GM18861 (cell line): ENCODE data around the gene PLK3.
"Not testable (repeated sequence)": the region's sequence is repeated elsewhere in the genome, so short reads cannot be mapped to it uniquely, and the experiment has no call there.

Experiments
- ATAC-seq: cut with Tn5 transposase; IDR thresholded peaks from one replicate; pipeline ENCODE4 v1.9.1; 2021; ENCODE audit not compliant: unreplicated experiment

Gene PLK3

DNA sequence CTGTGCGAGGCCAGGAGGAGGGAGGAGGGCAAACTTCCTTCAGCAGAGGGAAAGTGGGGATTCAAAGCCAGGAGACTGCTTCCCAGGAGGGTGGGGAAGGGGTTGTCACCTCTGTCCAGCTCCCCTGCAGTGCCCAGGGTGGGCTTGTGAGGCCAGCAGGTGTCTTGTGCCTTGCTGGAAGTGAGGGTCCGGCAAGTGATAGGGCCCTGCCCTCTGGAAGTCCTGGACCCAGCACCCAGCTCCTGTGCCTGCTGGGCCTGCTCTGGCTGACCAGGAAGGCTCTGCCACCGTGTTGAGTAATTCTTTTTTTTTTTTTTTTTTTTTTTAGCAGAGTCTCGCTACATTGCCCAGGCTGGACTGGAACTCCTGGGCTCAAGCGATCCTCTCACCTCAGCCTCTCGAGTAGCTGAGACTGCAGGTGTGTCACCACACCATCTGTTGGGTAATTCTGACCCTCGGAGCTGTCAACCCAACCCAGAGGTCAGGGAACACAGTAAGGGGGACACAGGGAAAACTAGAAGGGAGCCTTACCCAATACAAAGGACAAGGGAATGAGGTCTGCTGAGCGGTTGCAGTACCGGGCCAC lies 13.2 kb upstream of the PLK3 start:
- ATAC-seq, result no peak

DNA sequence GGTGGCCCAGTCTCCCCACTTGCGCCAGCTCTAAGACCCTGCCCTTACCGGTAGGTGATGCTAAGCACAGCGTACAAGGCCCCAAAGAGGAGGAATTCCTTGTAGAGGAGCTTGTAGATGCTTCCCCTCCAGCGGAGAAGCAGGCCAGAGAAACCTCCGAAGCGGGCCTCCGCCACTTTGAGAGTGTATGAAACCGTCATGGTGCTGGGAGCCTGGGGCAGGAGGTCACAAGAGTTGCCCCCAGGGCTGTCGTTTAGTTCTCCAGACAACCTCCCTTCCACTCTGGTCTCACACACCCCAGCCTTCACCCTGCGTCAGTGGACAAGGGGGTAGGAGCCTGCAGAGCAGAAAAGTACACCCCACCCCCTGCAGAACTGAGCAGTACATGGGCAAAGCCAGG lies 12.7 kb upstream of the PLK3 start:
- ATAC-seq, result no peak

DNA sequence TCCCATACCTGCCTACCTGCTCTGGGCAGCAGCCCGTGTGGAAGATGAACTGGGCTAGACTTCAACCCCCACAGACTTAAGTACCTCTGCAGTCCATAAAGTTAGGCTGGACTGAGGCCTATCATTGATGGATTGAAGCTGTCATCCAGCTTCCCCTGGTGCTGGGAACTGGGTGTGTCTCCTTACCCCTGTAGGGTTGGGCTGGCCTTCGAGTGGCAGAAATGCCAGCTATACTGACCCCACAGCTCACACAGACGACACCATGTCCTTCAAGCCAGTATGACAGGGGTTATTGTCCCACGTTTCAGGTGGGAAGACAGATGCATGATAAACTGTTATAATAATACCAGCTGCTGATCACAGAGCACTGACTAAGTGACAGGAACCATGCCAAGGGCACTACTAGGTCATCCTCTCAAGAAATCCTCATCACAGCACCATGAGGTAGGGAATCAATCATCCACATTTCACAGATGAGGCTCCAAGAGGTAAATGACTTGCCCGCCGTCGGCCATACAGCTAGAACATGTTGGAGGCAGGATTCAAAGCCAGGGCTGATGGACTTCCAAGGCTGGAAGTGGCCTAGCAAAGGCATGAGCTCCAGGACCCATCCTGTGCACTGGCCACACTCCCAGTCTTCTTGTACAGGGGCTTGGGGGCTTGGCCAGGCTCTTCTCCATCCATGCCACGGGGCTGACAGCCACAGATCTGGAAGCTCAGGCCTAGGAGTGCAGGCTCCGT lies 11.9 kb upstream of the PLK3 start, which contains the start of gene BEST4:
Gene BEST4, minus strand, starts transcription at position 51 of the 741 bp plus-strand sequence. CDS start 465 bp downstream, outside the sequence.
- no peak for ATAC-seq

DNA sequence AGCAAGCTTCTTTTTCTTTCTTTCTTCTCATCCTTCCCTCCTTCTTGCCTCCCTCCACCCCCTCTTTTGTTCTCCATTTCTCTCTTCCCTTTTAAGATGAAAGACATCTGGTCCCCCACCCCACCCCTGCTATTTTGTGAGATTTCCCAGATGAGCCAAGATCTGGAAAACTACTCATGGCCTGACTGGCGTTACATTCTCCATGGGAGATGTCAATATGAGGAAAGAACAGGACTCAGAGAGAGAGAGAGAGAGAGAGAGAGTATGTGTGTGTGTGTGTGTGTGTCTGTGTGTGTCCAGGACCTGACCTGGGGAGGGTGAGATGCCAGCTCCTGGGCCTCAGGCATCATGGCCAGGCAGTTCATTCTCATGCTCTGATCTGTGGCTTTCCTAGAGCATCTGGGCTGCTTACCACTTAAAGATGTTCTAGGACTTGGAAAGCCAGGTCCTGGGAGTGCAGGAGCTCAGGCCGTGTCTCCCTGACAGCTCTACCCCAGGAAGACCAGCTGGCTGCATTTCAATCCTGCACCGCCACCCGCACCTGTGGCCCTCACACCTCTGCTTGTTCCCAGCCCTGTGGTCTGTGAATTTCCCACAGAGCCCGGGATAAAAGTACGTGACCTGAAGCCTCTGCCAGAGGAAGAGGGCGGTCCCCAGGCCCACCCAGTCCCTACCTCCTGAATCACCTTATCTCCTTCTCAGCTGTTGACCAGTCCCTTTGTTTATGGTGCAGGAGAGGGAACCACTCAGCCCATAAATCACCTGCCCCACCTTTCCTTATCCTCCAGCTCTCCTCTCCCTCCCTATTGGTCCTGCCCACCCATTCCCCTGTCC lies 9.0 kb upstream of the PLK3 start:
- ATAC-seq, result no peak

DNA sequence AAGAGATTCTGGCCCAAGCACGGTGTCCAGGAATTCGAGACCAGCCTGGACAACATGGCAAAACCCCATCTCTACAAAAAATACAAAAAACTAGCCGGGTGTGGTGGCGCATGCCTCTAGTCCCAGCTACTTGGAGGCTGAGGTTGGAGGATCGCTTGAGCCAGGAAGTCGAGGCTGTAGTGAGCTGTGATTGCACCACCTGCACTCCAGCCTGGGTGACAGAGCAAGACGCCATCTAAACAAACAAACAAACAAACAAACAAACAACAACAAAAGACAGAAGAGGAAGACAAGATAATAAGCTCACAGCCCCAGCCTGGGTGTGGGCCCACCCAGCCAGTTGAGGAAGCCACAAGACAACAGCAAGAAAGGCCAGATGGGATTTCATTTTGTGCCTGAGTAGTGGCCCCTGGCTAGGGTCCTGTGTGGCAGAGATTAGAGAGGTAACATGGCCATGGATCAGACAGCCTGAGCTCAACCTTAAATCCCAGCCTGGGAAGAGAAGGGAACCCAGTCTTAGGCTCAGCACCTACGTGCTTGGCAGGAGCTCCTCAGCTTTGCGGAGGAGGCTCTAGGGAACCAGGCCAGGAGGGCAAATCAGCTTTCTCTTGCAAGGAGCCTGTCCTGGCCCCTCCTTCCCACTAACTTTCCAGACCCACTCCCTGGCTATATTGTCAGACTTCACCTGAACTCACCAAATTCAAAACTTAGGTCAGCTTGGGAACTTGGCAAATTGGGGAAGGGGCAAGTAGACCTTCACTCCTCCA lies 7.3 kb upstream of the PLK3 start:
- no peak for ATAC-seq

DNA sequence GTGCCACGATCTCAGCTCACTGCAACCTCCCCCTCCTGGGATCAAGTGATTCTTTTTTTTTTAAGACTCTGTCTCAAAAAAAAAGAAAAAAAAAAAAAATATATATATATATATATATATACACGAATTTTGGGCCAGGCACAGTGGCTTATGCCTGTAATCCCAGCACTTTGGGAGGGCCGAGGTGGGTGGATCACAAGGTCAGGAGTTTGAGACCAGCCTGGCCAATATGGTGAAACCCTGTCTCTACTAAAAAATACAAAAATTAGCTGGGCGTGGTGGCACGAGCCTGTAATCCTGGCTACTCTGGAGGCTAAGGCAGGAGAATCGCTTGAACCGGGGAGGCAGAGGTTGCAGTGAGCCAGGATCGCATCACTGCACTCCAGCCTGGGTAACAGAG lies 2.3 kb upstream of the PLK3 start:
- not testable (repeated sequence) for ATAC-seq

DNA sequence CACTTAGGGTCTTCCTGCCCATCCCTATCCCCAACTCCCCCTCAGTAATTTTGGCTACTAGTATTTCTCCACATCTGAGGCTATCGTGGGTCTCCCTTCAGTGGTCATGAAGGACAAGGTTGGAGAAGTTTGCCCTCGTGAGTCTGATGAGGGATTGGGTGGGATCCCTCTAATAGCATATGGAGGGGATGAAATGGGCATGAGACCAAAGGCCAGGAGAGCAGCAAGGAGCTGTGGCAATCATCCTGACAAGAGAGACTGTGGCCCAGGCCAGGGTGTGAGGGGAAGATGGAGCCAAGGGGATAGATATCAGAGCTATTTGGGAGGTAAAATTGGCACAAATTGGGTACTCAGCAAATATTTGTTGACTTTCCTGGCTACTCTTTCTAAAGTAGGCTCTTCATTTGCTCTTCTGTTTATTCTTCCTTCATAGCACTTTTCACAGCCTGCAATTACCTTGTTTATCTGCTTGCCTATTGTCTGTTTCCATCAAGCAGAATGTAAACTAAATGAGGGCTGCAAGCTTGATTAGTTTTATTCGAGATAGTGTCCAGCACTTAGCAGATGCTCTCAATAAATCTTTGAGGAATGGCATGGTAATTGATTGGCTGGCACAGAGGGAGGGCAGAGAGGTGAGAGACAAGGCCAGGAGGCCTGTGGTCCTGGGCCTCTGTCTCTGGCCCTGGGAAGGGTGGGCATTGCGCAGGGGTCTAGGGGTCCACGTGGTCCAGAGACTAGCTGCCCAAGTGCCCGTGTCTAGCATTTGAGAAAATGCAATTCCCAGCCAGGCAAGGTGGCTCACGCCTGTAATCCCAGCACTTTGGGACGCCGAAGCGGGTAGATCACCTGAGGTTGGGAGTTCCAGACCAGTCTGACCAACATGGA lies 1.5 kb upstream of the PLK3 start:
- no peak for ATAC-seq

DNA sequence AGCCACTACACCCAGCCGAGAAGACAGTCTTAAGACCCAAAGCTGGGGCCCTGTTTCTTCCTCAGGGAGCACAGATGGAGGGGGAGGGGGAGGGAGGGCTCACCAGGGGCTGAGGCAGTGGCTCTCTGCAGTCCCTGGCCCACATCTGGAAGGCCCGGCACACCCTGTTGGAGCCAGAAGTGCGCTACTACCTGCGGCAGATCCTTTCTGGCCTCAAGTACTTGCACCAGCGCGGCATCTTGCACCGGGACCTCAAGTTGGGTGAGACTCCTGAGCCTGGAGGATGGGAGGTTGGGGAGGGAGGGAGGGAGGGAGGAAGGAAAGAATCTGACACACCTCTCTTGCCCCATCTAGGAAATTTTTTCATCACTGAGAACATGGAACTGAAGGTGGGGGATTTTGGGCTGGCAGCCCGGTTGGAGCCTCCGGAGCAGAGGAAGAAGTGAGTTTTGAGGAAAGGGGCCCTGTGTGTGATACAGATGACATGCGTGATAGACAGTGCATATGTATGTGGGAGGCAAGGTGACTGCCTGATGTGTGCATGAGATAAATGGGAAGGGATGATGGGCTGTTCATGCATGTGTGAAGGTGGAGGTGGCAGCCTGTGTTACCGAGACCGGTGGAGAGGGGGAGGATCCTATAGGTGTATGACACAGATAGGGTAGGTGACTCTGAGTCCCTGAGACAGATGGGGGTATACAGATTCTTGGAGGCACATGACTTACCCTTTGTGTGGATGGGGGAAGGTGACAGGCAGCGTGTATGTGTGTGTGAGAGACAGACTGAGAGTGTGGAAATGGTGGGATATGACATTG lies 1.5 kb downstream of the PLK3 start:
- ATAC-seq, result no peak

DNA sequence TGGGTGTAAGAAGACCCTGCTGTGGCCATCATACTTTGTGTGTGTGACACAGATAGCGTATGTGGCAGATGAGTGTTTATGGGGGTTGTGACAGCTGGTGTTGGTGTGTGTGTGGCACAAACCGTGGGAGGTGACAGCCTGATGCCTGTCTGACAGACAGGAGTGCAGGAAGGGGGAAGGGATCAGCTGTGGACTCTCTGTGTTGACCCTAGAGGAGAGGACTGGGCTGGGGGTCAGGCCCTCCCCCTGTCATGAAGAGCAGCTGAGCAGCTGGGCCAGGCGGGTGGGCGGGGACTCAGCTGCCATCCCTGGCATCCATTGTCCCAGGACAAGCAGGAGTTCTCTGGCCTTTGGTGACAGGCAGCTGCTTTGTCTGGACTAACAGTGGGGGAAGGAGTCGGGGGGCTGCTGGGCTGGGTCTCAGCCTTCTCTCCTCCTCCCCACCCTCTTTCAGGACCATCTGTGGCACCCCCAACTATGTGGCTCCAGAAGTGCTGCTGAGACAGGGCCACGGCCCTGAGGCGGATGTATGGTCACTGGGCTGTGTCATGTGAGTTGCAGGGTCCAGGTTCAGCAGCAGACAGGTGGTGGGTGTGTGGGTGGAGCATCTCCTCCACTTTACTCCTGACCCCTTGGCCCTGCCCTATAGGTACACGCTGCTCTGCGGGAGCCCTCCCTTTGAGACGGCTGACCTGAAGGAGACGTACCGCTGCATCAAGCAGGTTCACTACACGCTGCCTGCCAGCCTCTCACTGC lies 2.3 kb downstream of the PLK3 start:
- no peak for ATAC-seq

DNA sequence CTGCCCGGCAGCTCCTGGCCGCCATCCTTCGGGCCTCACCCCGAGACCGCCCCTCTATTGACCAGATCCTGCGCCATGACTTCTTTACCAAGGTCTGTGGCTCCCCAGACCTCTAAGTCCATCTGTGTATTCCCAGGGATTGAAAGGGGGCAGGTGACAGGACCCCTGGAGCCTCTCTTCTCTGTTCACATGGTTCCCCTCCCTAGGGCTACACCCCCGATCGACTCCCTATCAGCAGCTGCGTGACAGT lies 2.8 kb downstream of the PLK3 start:
- ATAC-seq, result no peak

DNA sequence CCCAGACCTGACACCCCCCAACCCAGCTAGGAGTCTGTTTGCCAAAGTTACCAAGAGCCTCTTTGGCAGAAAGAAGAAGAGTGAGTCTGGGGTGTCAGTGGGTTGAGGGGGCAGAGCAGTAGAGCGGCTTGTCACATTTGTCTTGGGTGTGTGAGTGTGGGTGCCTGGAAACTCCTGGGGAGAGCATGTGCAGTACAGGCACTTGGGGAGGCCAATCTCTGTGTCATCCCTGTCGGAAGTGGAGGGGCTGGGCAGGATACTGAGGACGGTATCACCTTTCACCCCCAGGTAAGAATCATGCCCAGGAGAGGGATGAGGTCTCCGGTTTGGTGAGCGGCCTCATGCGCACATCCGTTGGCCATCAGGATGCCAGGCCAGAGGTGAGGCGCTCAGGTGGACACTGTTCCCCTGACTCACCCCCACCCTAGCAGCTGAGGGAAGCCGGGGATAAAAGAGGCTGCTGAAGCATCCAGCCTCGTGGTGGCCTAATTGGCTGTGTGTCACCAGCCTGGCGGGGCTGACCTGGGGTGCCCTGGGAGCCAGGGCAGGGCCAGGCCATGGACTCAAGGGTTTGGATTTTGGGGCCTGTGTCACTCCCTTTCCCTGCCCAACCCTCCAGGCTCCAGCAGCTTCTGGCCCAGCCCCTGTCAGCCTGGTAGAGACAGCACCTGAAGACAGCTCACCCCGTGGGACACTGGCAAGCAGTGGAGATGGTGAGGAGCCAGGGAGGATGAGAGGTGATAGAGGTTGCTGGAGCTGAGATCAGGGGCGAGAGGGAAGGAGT lies 3.3 kb downstream of the PLK3 start:
- no peak for ATAC-seq

DNA sequence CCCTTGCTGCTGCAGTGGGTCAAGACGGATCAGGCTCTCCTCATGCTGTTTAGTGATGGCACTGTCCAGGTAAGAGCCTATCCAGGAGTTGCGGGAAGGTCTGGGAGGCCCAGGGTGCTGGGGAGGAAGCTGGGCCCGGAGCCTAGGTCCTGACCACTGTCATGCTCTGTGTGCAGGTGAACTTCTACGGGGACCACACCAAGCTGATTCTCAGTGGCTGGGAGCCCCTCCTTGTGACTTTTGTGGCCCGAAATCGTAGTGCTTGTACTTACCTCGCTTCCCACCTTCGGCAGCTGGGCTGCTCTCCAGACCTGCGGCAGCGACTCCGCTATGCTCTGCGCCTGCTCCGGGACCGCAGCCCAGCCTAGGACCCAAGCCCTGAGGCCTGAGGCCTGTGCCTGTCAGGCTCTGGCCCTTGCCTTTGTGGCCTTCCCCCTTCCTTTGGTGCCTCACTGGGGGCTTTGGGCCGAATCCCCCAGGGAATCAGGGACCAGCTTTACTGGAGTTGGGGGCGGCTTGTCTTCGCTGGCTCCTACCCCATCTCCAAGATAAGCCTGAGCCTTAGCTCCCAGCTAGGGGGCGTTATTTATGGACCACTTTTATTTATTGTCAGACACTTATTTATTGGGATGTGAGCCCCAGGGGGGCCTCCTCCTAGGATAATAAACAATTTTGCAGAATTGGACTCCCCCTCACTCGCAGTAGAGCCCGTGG lies 5.3 kb downstream of the PLK3 start:
- no peak for ATAC-seq

DNA sequence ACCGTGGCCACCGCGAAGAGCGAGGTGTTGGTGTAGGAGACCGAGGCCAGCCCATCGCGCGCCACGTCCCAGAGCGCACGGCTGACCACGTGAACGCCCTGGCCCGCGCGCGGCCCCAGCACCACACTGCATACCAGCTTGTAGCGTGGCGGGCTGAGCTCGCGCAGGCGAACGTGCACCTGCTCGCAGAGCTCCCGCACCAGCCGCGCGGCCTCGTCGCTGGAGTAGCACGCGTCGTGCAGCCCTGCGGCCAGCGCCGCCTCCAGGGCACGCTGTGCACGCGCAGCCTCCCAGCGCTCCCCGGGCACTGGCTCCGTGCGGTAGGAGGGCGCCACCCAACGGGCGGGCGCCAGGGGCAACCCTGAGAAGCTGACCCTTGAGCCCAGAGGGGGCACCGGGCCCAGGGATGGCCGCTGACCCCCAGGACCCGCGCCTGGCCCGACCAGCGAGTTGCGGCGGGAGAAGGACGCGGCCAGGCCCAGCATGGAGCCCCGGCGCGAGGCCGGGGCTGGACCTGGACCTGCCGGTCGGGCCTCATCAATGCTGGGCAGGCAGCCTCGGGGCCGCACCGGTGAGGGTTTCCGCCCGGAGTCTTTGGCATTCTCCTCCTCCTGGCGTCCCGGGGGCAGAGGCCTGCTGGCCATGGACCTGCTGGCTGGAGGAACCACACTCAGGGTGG lies 6.0 kb downstream of the PLK3 start:
- no peak for ATAC-seq

DNA sequence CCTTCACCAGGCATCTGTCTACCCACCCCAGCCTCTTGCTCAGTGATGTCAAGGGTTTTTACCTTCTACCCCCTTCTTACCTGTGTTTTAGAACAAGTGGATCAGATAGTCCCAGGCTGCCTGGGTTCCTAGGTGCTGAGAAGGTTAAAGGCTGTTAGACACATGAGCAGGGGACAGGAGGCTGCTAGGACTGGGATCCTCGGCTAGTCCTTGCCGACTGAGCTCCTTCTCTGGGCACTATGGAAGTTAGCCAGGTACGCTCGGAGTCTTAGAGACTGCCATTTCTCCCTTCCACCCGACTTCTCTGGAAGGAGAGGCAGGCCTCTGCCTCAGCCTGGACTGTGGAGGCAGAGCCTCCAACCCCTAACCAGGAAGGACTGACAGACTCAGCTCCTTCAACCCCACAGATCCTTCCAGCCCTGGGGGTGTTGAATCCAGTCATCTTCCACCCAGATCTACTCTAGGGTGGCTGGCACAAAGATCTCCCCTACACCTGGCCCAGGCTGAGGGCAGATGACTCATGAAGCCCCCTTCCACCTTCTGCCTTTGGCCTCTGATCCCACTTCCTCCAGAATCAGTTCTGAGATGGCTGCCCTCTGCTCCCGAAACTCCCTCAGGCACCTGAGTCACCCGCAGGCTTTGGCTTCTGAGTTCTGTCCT lies 6.7 kb downstream of the PLK3 start, which contains the start of gene DYNLT4:
Gene DYNLT4, minus strand, starts transcription at position 648 of the 660 bp plus-strand sequence. CDS start 683 bp downstream, outside the sequence.
- ATAC-seq, result no peak

DNA sequence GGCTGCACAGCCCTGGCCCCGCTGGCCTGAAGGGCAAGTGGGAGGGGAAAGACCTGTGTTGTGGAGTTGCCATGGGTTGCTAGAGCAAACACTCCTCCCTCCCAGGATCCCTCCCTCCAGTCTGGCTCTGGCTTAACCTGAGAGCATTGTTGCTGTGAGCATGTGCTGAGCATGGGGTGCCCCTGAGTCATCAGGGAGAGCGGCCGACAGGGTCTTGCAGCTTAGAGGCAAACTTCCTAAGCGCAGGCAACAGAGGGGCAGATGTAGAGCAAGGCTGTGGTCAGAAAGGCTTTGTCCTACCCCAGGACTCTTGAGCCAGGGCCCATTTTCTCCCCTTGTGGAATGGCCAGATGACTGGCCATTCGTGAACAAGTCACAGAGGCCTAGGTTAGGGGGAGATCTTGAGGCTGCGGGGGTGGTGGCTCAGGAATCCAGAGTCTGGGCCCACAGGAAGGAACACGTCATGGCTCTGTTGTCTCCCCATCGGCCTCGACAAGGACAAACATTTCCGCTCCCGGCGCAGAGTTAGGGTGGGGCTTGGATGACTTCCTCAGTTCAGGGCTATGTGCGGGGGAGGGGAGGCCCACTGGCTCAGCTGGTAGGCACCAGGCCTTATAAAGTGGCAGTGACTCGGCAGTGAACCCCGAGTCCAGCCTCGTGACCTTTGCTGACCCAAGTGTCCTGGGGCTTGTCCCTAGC lies 7.3 kb downstream of the PLK3 start:
- ATAC-seq, result peak; percentile 17
